AG09319 (cell line): ENCODE measurements around the gene BORA.
A peak's percentile ranks its signal among the peaks of the same experiment; 100 is the strongest.
"Not testable (repeated sequence)": the region's sequence is repeated elsewhere in the genome, so short reads cannot be mapped to it uniquely, and the experiment has no call there.

Source experiments
- DNase-seq: peaks from one replicate; pipeline ENCODE4 v3.0.0-alpha.2; 2010; ENCODE audit warnings: low read depth; ENCODE audit errors: extremely low read depth
- TF ChIP-seq, protein P1 (sequence below): IDR thresholded peaks from 2 replicates; pipeline ENCODE4 v1.5.1; 2011; ENCODE audit warnings: low read depth, mild to moderate bottlenecking, inconsistent platforms, low read length, moderate library complexity

Gene BORA

DNA sequence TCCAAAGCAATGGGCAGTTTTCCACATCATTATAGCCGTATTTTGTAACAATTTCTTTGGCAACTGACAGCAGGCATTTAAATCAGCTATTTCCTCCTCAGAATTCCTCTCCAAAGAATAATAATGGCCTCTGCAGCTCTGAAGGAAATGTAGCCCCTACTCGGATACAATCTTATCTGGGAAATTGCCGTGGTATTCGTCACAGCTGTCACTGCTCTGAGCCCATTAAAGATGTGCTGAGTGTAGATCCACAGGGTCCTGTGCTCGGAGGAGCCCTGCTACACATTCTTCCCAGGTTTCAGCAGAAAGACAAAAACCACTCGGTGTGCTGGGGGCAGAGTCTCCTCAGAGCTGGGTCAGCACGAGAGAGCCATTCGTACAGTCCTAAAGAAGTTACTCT is 33.4 kb upstream of the BORA start:
- DNase-seq: no peak
- TF ChIP-seq, protein P1, sequence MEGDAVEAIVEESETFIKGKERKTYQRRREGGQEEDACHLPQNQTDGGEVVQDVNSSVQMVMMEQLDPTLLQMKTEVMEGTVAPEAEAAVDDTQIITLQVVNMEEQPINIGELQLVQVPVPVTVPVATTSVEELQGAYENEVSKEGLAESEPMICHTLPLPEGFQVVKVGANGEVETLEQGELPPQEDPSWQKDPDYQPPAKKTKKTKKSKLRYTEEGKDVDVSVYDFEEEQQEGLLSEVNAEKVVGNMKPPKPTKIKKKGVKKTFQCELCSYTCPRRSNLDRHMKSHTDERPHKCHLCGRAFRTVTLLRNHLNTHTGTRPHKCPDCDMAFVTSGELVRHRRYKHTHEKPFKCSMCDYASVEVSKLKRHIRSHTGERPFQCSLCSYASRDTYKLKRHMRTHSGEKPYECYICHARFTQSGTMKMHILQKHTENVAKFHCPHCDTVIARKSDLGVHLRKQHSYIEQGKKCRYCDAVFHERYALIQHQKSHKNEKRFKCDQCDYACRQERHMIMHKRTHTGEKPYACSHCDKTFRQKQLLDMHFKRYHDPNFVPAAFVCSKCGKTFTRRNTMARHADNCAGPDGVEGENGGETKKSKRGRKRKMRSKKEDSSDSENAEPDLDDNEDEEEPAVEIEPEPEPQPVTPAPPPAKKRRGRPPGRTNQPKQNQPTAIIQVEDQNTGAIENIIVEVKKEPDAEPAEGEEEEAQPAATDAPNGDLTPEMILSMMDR: no peak

DNA sequence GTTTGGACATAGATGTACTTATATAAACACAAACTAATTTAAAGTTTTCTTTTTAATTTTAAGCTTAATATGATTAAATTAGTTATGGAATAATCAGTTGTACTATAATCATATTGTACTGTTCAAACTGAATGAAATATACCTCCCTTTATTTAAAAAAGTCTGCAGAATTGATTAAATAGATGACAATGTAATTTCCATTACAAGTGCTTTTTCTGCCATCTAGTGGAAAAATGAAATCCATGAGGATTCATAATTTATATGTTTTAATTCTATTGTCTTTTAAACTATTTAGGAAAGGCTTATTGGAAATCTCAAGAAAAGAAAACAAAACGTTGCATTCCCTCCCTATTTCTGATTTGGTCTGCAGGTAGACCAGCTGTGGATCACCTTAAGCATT is 31.1 kb upstream of the BORA start:
- no peak for DNase-seq
- TF ChIP-seq, protein P1: peak; percentile 34

DNA sequence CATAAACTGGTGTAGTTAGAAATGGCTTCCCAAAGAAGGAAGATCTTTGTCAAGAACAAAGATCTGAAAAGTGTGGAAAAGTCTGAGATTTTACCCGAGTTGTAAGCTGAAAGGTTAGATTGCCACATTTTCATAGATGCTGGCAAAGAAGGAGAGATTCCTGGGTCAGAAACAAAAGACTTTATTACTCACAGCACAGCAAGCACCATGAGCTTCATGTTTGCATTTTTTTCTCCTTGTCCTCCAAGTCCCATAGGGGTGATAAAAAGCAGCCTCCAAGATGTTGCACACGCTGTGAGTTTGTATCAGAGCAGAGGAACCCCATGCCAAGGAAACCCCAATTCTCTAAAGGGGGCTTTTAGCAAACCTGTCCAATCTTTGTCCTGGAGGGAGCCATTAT is 29.6 kb upstream of the BORA start:
- TF ChIP-seq, protein P1: no peak
- DNase-seq: no peak

DNA sequence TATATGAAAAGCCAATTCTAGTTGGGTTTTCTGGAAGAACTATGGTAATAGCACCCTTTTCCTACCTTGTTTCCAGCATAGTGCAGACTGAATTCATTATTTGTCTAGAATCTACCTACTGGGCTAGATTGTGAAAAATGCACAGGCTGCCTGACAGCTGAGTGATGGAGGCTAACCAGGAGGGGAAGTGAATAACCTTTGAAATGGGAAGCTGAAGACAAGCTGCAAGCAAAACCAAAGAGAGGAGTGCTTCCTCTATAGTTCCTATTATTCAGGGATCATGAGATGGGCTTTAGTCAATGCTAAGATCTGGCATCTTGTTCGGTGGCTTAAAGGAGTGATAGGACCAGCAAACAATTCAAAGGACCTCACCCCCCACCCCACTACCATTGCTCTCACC is 27.2 kb upstream of the BORA start:
- DNase-seq: no peak

DNA sequence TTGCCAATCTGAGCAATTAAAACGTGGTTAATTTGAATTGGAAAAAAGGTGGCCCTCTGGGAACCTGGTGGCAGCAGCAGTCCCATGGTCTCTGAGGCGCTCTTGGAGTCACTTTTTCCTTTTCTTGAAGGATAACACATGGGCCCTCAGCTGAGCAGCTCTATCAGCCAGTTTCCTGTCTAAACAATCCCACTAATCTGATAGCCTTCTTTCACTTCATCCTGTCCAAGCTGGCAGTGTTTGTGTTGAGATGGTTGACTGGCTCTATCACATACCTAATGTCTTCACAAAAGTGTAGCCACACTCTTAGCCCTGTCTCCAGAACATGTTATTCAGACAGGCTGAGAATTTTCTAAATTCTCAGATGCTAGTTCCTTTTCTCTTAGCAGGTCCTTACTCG is 10.9 kb upstream of the BORA start:
- no peak for DNase-seq
- TF ChIP-seq, protein P1: no peak

More for the DNA sequence above, 27.2 kb upstream of the BORA start:
- TF ChIP-seq, protein P1: no peak

DNA sequence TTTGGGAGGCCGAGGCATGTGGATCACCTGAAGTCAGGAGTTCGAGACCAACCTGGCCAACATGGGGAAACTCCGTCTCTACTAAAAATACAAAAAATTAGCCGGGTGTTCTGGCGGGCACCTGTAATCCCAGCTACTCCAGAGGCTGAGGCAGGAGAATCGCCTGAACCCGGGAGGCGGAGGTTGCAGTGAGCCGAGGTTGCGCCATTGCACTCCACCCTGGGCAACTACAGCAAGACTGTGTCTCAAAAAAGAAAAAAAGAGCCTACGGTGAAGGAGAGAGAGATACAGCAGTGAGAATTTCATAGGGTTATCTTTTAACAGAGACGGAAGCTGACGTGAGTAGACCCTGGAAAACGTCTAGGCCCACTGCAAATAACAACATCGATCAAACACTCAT is 1.5 kb upstream of the BORA start:
- DNase-seq: not testable (repeated sequence)

DNA sequence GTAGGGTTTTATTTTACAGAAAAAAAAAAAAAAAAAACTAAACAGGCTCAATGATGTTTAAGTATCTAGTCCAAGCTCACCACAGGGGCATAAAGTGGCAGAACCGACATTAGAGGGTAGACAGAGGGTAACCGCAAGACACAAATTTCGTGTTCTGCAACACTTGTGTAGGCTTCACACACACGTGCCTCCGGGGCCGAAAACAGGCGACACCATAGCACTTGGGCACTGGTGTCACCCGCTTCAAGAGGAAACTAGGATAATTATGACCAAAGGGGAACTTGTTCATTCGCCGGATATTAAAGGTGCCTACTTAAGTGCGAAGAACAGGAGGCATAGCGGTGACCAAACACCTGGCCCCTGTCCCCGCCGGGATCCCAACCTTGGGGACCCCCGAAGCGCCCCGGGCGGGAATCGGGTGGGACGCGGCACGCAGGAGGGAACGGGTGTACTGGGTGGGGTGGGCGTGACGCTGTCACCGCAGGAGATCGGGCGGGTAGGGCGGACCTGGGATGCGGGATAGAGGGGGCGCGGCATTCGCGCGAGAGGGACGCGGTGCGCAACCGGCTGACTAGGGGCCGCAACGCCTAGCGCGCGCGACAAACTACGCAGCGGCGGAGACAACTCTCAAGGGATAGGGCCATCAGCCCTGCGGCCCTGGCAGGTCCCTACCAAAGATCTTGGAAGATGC is 852 bp upstream of the BORA start:
- DNase-seq: no peak
- TF ChIP-seq, protein P1: no peak

DNA sequence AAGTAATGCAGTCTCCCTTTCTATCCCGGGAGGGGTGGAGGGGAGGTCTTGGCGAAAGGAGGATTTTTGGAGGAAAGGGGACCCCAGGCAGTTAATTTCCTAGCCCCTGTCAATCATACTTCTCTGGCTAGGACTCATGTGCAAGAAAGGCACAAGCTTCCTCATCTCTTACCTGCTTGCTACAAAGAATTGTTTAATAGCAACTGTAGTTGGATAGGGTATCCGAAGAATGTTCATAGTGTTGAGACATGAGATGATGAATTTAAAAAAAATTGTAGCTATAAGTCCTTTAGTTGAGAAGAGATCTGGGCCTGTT is 525 bp downstream of the BORA start:
- no peak for DNase-seq
- TF ChIP-seq, protein P1: no peak
